GDM1 (cell line): ENCODE measurements around the gene NKIRAS1.
"Not testable (repeated sequence)": the region's sequence is repeated elsewhere in the genome, so short reads cannot be mapped to it uniquely, and the experiment has no call there.

ENCODE experiments used
- DNase-seq: peaks from one replicate; lab custom pipeline; 2025; lab: John Stamatoyannopoulos, UW

Gene NKIRAS1

GRCh38 chr3:23870663-23871043 lies 46.1 kb downstream of the NKIRAS1 start:
- DNase-seq = not testable (repeated sequence)

GRCh38 chr3:23869977-23870662 lies 46.7 kb downstream of the NKIRAS1 start:
- DNase-seq = no peak

- no peak for DNase-seq
These were observed 49.0 kb downstream of the NKIRAS1 start for GRCh38 chr3:23867838-23868237.

- DNase-seq = no peak
These were observed 49.4 kb downstream of the NKIRAS1 start for GRCh38 chr3:23867400-23867799.

GRCh38 chr3:23865595-23866396 lies 51.0 kb downstream of the NKIRAS1 start:
- DNase-seq = no peak

- DNase-seq = no peak
These were observed 51.9 kb downstream of the NKIRAS1 start for GRCh38 chr3:23864931-23865330.

- DNase-seq = no peak
These were observed 53.7 kb downstream of the NKIRAS1 start for GRCh38 chr3:23863060-23863459.

GRCh38 chr3:23861689-23862088 lies 55.1 kb downstream of the NKIRAS1 start:
- no peak for DNase-seq

GRCh38 chr3:23859839-23860382 lies 56.9 kb downstream of the NKIRAS1 start:
- DNase-seq = no peak

- no peak for DNase-seq
These were observed 57.6 kb downstream of the NKIRAS1 start for GRCh38 chr3:23859012-23859743.

- DNase-seq = no peak
These were observed 60.5 kb downstream of the NKIRAS1 start for GRCh38 chr3:23856286-23856685.

GRCh38 chr3:23849462-23849861 lies 67.3 kb downstream of the NKIRAS1 start:
- not testable (repeated sequence) for DNase-seq

- no peak for DNase-seq
These were observed 71.2 kb downstream of the NKIRAS1 start for GRCh38 chr3:23845326-23846216.

- no peak for DNase-seq
These were observed 72.9 kb downstream of the NKIRAS1 start for GRCh38 chr3:23843869-23844268.
